MV-4-11 (cell line): Measurements from ENCODE around the gene IQSEC1.

ENCODE experiments used
- DNase-seq: peaks from one replicate; lab custom pipeline; 2025; lab: John Stamatoyannopoulos, UW

IQSEC1 gene

GRCh38 chr3:12935023-12935860 is 138.0 kb downstream of the IQSEC1 start:
- peak; percentile 34 for DNase-seq

- DNase-seq, result no peak
Measured at GRCh38 chr3:12934431-12934830, 138.8 kb downstream of the IQSEC1 start.

- DNase-seq, result no peak
Measured at GRCh38 chr3:12933901-12934300, 139.3 kb downstream of the IQSEC1 start.

GRCh38 chr3:12932754-12933153 is 140.5 kb downstream of the IQSEC1 start:
- DNase-seq, result no peak

- no peak for DNase-seq
Measured at GRCh38 chr3:12932347-12932746, 140.9 kb downstream of the IQSEC1 start.

- no peak for DNase-seq
Measured at GRCh38 chr3:12931273-12931905, 141.8 kb downstream of the IQSEC1 start.

GRCh38 chr3:12929801-12930200 is 143.4 kb downstream of the IQSEC1 start:
- DNase-seq, result no peak

GRCh38 chr3:12926660-12927059 is 146.6 kb downstream of the IQSEC1 start:
- DNase-seq, result no peak

GRCh38 chr3:12925648-12926047 is 147.6 kb downstream of the IQSEC1 start:
- DNase-seq, result no peak

- DNase-seq, result no peak
Measured at GRCh38 chr3:12924437-12924836, 148.8 kb downstream of the IQSEC1 start.

- no peak for DNase-seq
Measured at GRCh38 chr3:12922881-12923431, 150.3 kb downstream of the IQSEC1 start.

- no peak for DNase-seq
Measured at GRCh38 chr3:12922306-12922705, 150.9 kb downstream of the IQSEC1 start.

- no peak for DNase-seq
Measured at GRCh38 chr3:12921736-12922135, 151.5 kb downstream of the IQSEC1 start.

- no peak for DNase-seq
Measured at GRCh38 chr3:12920967-12921366, 152.3 kb downstream of the IQSEC1 start.

GRCh38 chr3:12919205-12919604 is 154.0 kb downstream of the IQSEC1 start:
- DNase-seq, result no peak

- DNase-seq, result no peak
Measured at GRCh38 chr3:12918231-12918630, 155.0 kb downstream of the IQSEC1 start.

GRCh38 chr3:12916159-12916558 is 157.1 kb downstream of the IQSEC1 start:
- DNase-seq, result peak; percentile 88

GRCh38 chr3:12914088-12914487 is 159.1 kb downstream of the IQSEC1 start:
- DNase-seq, result no peak

- DNase-seq, result no peak
Measured at GRCh38 chr3:12911881-12912415, 161.3 kb downstream of the IQSEC1 start.

- no peak for DNase-seq
Measured at GRCh38 chr3:12910356-12911099, 162.7 kb downstream of the IQSEC1 start.

- DNase-seq, result no peak
Measured at GRCh38 chr3:12909710-12910109, 163.5 kb downstream of the IQSEC1 start.

- no peak for DNase-seq
Measured at GRCh38 chr3:12908859-12909258, 164.4 kb downstream of the IQSEC1 start.
